ENCODE data around the gene POLRMT. TPM values are rescaled to one million over a fixed set of nuclear protein-coding genes. Genes with fewer than 3 reads are reported as not detected.
"Not testable (repeated sequence)": the region's sequence is repeated elsewhere in the genome, so short reads cannot be mapped to it uniquely, and the experiment has no call there.

The POLRMT gene
- total RNA-seq, 6 experiments from 2014 or later, result 29.9 to 44.2 (median 34.7) TPM

DNA sequence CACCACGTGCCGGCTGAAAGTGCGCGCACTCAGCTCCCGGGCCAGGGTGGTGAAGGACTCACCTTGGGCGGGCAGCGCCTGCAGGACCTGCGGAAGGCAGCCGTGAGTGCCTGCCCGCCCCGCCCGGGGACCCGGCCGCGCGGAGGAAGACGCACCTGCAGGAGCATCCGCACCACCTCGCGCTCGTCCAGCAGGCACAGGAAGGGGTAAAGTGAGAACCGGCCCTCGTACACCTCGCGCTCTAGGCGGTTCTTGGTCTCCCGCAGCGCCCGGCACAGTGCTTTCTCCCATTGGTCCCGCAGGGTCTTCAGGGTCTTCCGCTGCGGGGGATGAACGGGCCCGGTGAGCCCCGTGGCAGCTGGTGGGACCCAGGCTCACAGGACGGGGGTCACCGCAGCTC is 10.7 kb downstream of the POLRMT start:
- Mint-ChIP-seq H3K9me3 (no peaks in the 10 kb centered on the region), H3K36me3 (ENCODE audit: low read depth) (peaks cover 11% of the 10 kb centered on the region), H3K4me1 (ENCODE audit: low read depth) (peaks cover 16% of the 10 kb centered on the region), H3K4me3 (no peak overlapping the region), H3K27me3 (ENCODE audit: insufficient read depth) (no peaks in the 10 kb centered on the region; the same call in 1 of the 2 replicates), H3K27ac (no peak overlapping the region)
- no peak for DNase-seq
- no peak for TF ChIP-seq CTCF (IDR thresholded peaks at IDR 0.05)

DNA sequence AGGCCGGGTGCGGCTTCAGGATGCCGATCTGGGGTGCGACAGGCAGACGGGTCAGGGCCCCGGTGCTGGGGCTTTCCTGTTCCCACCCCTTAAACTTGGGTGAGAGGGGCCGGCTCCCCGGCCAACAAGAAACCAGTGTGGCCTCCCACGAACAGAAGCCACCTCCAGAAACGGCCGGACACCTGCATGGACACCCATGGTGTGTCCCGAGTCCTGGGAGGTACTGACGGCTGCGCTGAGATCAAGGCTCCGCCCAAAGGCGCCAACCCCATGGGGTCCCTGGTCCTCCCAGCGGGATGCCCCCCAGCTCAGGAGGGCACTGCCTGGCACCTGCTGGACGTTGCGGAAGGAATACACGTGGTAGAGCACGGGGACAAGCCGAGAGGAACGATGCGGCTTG is 11.5 kb downstream of the POLRMT start:
- H3K27me3 Mint-ChIP-seq (ENCODE audit: insufficient read depth), result no peaks in the 10 kb centered on the region; the same call in 1 of the 2 replicates

DNA sequence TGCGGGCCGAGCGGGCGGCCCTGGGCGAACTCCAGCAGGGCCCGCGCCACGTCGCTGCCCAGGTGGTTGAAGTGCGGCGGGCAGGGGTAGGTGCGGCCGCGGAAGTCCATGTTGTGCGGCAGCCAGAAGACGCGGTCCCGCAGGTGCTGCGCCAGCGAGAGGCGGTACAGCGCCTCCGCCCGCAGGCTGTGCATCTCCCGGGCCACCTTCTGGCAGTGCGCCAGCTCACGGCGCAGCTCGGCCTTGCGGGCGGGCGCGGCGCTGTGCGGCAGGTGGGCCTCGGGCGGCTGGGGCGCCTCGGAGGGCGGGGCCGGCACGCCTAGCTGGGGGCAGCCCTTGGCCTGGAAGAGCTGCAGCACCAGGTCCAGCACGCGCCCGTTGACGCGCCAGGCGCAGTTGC is 12.1 kb downstream of the POLRMT start:
- Mint-ChIP-seq H3K36me3 (ENCODE audit: low read depth) (peaks cover 11% of the 10 kb centered on the region), H3K4me1 (ENCODE audit: low read depth) (peaks cover 16% of the 10 kb centered on the region)
- H3K4me3 Mint-ChIP-seq; H3K27ac Mint-ChIP-seq; H3K9me3 Mint-ChIP-seq; H3K27me3 Mint-ChIP-seq (ENCODE audit: insufficient read depth); DNase-seq: not testable (repeated sequence)

More for the DNA sequence above, 11.5 kb downstream of the POLRMT start:
- DNase-seq, result no peak
- Mint-ChIP-seq H3K27ac (no peak overlapping the region), H3K4me1 (ENCODE audit: low read depth) (peaks cover 16% of the 10 kb centered on the region), H3K36me3 (ENCODE audit: low read depth) (peaks cover 11% of the 10 kb centered on the region), H3K4me3 (no peak overlapping the region), H3K9me3 (no peaks in the 10 kb centered on the region)
- no peak for TF ChIP-seq CTCF (IDR thresholded peaks at IDR 0.05)

GRCh38 chr19:620166-620862 is 13.0 kb downstream of the POLRMT start:
- H3K4me3 Mint-ChIP-seq, result no peak overlapping the region
- TF ChIP-seq CTCF (IDR thresholded peaks at IDR 0.05), result no peak
- H3K9me3 Mint-ChIP-seq, result no peaks in the 10 kb centered on the region
- no peaks in the 10 kb centered on the region; the same call in 1 of the 2 replicates for H3K27me3 Mint-ChIP-seq (ENCODE audit: insufficient read depth)
- H3K27ac Mint-ChIP-seq, result no peak overlapping the region
- DNase-seq, result no peak
- H3K4me1 Mint-ChIP-seq (ENCODE audit: low read depth), result peaks cover 12% of the 10 kb centered on the region
- peaks cover 7% of the 10 kb centered on the region for H3K36me3 Mint-ChIP-seq (ENCODE audit: low read depth)

GRCh38 chr19:619286-620002 is 13.9 kb downstream of the POLRMT start:
- no peak for DNase-seq
- Mint-ChIP-seq H3K27ac (no peak overlapping the region), H3K4me3 (no peak overlapping the region), H3K36me3 (ENCODE audit: low read depth) (peaks cover 9% of the 10 kb centered on the region), H3K4me1 (ENCODE audit: low read depth) (peaks cover 10% of the 10 kb centered on the region), H3K27me3 (ENCODE audit: insufficient read depth) (no peaks in the 10 kb centered on the region; the same call in 1 of the 2 replicates), H3K9me3 (no peaks in the 10 kb centered on the region)
- no peak for TF ChIP-seq CTCF (IDR thresholded peaks at IDR 0.05)

- no peak for TF ChIP-seq CTCF (IDR thresholded peaks at IDR 0.05)
- no peak overlapping the region for H3K4me3 Mint-ChIP-seq
- peaks cover 13% of the 10 kb centered on the region for H3K36me3 Mint-ChIP-seq (ENCODE audit: low read depth)
- H3K27ac Mint-ChIP-seq, result no peak overlapping the region
- H3K4me1 Mint-ChIP-seq (ENCODE audit: low read depth), result peaks cover 4% of the 10 kb centered on the region
- no peak for DNase-seq
- no peaks in the 10 kb centered on the region; the same call in 1 of the 2 replicates for H3K27me3 Mint-ChIP-seq (ENCODE audit: insufficient read depth)
- no peaks in the 10 kb centered on the region for H3K9me3 Mint-ChIP-seq
Observed at GRCh38 chr19:618674-619285, 14.6 kb downstream of the POLRMT start.

Data from HFFc6 (cell line).